ENCODE measurements around the gene PGAM2.
"Not testable (repeated sequence)": the region's sequence is repeated elsewhere in the genome, so short reads cannot be mapped to it uniquely, and the experiment has no call there.

Gene PGAM2

GRCh38 chr7:44022796-44023467 is 42.4 kb downstream of the PGAM2 start:
- DNase-seq (ENCODE audit: low spot score) = not testable (repeated sequence)

- not testable (repeated sequence) for DNase-seq (ENCODE audit: low spot score)
Measured at GRCh38 chr7:44022069-44022468, 43.3 kb downstream of the PGAM2 start.

- DNase-seq (ENCODE audit: low spot score) = not testable (repeated sequence)
Measured at GRCh38 chr7:44019825-44020224, 45.5 kb downstream of the PGAM2 start.

- DNase-seq (ENCODE audit: low spot score) = peak; percentile 98
Measured at GRCh38 chr7:44018857-44019807, 46.2 kb downstream of the PGAM2 start.

GRCh38 chr7:44015090-44015489 is 50.3 kb downstream of the PGAM2 start:
- not testable (repeated sequence) for DNase-seq (ENCODE audit: low spot score)

All from germinal center (tissue), 1 donor.